Stimulated activated CD4-positive, alpha-beta T cell treated with anti-CD3 and anti-CD28 coated beads, Interleukin-15, amount 100 ng/mL, for 24 hours (primary cell): ENCODE data around the gene SF3B5.
"Not testable (repeated sequence)": the region's sequence is repeated elsewhere in the genome, so short reads cannot be mapped to it uniquely, and the experiment has no call there.

Source experiments
- DNase-seq: peaks from one replicate; pipeline ENCODE4 v3.0.0-alpha.2; 2020

Gene SF3B5

GRCh38 chr6:144095134-144096002 is at the start of gene SF3B5:
Gene SF3B5 (minus strand): TSS chr6:144095573. CDS start chr6:144095497, 76 bp downstream.
- peak; percentile 98 for DNase-seq

DNA sequence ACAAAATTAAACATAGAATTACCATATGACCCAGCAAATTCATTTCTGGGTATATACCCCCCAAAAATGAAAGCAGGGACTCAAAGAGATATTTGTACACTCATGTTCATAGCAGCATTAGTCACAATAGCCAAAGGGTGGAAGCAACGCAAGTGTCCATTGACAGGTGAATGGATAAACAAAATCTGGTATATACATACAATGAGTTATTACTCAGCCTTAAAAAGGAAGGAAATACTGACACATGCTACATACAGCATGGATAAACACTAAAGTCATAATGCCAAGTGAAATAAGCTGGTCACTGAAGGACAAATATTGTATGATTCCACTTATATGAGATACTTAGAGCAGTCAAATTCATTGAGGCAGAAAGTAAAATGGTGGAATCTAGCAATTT is 49.6 kb upstream of the SF3B5 start:
- no peak for DNase-seq

DNA sequence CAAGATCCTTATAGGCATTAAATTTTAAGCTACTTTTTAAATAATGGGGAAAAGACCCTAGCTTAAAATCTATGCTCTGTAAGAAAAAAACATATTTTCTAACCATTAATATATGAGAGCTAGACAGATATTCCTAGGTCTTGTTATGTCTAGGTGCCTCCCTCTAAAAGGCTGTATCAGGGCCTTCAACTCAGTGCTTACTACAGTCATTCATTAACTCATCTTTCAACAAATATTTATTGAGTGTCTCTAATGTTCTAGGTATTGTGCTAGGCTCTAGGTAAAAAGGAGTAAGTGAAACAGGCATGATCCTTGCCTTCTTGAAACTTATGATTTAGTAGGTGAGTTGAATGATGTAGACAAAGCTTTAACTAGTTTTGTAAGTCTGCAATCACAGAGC is 48.5 kb upstream of the SF3B5 start:
- no peak for DNase-seq

DNA sequence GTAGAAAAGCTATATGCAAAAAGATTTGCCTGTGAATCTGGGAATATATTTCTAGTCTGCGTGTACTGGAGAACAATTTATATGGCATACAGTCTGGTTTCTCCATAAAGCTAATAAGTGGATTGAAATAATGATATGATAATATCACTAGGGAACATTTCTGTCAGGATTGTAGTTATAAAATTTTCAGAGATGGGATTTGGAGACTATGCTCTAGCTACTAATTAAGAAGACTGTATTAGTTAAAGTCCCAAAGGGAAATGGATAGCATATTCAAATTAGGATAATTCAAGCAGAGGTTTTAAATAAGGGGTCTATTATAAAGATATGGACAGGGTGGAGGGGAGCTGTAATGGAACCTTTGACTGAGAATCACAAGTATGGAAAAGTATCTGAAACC is 47.7 kb upstream of the SF3B5 start:
- DNase-seq = no peak

GRCh38 chr6:144141470-144141869 is 46.1 kb upstream of the SF3B5 start:
- DNase-seq = no peak

- no peak for DNase-seq
Observed at GRCh38 chr6:144140867-144141266, 45.5 kb upstream of the SF3B5 start.

DNA sequence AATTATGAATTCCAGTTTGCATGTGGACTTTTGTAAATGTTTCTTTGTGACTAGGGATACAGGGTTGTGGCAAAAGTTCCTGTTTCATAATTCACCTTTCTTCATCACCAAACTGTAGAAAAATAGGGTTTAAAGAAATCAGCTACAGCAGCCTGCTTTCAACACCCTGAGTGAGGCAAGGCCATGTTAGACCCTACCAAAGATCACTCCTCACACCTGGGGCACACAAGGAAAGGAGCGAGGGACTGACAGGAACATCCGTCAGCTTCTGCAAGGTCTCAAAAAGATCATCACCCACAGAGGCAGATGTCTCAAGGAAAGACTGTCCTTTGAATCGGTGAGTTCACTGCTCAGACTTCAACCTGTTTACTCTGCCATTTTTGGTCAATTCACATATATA is 44.4 kb upstream of the SF3B5 start:
- no peak for DNase-seq

DNA sequence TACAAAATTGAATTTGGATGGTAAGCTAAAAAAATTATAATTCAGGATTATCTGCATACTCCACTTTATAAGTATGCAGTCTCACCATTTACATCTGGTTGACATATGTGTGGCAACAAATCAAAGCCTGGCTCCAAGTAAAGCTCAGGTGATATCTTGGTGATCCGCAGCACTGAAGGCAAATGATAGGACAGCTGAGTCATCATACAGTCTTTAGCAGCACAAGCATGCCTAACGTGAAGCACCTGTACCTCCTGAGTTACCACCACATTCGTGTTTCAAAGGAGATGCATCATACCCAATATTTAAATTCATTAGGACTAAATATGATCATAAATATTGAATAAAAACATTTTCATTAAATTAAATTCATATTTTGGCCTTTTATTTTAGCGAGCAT is 43.2 kb upstream of the SF3B5 start:
- DNase-seq = no peak

DNA sequence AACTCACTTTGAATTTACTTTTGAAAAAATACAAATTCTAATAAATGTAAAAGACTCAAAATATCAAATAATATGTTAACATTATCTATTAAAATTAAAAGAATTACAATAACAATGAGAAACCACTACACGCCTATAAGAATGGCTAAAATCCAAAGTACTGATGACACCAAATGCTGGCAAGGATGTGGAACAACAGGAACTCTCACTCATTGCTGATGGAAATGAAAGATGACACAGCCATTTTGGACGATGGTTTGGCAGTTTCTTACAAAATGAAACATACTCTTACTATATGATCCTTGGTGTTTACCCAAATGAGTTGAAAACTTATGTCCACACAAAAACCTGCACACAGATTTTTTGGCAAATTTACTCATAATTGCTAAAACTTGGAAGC is 39.4 kb upstream of the SF3B5 start:
- no peak for DNase-seq

- no peak for DNase-seq
Observed at GRCh38 chr6:144134176-144134575, 38.8 kb upstream of the SF3B5 start.

DNA sequence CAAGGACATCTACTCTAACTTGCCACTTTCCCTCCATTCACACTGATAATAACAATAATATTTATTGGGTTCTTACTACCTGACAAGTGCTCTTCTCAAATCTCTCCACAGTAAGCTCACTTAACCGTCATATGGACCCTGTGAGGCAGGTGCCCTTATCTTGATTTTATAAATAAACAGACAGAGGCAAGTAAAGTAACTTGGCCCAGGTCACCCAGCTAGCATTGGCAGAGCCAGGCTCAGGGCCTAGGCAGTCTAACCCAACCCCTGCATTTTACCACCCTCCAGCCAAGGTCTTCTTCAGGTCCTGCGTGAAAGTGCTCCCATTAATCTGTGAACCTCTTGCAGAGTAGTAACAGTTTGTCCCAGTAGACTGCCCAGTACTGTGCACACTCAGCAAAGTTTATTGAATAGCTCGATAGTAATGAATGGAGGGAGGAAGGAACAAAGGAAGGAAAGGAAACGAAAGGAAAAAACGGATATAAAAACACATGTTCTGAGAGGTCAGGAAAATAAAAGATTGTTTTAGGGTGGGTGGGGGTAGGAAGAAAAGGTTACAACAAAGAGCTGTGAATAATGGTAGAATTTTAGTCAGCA is 38.0 kb upstream of the SF3B5 start:
- DNase-seq = no peak

DNA sequence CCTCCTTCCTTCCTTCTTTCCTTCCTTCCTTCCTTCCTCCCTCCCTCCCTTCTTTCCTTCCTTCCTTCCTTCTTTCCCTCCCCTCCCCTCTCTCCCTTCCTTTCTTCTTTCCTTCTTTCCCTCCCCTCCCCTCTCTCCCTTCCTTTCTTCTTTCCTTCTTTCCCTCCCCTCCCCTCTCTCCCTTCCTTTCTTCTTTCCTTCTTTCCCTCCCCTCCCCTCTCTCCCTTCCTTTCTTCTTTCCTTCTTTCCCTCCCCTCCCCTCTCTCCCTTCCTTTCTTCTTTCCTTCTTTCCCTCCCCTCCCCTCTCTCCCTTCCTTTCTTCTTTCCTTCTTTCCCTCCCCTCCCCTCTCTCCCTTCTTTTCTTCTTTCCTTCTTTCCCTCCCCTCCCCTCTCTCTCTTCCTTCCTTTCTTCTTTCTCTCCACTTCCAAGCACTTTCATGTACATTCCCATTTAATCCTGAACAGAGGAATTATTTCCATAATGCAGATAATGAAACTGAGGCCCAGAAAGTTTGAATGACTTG is 36.9 kb upstream of the SF3B5 start:
- not testable (repeated sequence) for DNase-seq

DNA sequence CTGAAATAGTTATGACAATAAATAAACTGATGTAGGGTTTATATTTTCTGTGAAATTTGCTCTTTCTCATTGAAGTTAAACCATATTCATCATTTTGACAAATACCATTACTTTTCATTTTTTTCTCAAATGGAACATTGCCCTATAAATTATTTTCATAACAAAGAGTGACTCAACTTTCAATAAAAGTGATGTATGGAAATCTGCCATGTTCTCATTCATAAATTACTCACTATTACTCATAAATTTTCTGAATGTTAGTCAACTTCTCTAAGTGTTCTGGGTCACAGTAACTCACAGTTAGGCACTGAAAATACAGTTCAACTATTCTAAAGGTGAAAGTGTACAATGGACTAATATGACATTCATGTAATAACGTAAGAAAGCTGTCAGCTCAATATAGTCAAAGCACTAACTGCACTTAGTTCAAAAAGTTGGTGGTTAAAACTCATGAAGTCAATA is 35.9 kb upstream of the SF3B5 start:
- DNase-seq = no peak

DNA sequence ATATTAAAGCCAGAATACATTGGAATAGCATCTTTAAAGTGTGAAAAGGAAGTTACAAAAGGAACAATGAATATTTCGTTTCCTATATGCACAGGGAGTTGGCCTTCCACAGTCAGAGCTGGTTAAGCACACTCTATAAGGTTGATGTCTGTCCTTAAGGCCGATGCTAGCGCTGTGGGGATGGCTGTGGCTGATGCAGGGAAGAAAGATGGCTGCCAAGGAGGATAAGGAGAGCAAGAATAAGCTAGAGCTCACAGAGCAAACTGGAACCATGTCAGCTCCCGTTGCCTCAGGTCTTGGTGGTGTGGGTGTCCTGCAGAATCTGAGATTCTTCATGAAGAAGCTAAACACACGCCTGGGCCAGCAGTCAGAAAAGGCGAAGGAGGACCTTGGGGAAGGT is 34.1 kb upstream of the SF3B5 start:
- no peak for DNase-seq

DNA sequence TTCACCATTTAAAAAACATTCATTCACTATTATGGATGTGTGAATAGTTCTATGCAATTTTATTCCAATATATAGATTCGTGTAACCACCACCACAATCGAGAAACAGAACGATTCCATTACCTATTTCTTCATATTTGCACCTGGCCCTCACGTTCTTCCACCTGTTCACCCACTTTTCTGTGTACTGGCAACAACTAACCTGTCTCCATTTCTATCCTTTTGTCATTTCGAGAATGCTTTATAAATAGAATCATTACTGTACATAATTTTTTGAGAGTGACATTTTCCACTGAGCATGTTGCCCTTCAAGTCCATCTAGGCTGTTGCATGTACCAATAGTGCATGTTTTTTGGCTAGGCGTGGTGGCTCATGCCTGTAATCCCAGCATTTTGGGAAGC is 31.7 kb upstream of the SF3B5 start:
- DNase-seq = no peak

DNA sequence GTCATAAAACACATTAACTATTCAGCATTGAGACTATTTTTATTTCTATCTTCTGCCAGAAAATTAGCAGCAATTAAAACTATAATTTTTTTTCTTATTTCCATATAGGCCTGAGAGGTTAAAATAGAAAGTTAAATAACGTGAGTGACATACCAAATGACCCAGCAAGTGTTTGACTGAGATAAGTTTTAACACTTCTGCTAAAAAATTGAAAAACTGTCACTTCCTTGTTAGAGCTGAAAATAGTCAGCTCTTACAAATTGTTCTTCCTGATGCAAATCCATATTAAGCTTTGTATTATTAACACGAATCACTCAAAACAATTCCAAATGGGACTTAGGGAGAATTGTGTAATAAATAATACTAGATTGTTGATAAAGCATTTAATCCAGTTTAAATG is 28.5 kb upstream of the SF3B5 start:
- DNase-seq = no peak

GRCh38 chr6:144123421-144123820 is 28.0 kb upstream of the SF3B5 start:
- no peak for DNase-seq

GRCh38 chr6:144122861-144123260 is 27.5 kb upstream of the SF3B5 start:
- no peak for DNase-seq

GRCh38 chr6:144119376-144119775 is 24.0 kb upstream of the SF3B5 start:
- no peak for DNase-seq

GRCh38 chr6:144115219-144115618 is 19.8 kb upstream of the SF3B5 start:
- DNase-seq = no peak

GRCh38 chr6:144113366-144113765 is 18.0 kb upstream of the SF3B5 start:
- no peak for DNase-seq

GRCh38 chr6:144110210-144110609 is 14.8 kb upstream of the SF3B5 start:
- no peak for DNase-seq

DNA sequence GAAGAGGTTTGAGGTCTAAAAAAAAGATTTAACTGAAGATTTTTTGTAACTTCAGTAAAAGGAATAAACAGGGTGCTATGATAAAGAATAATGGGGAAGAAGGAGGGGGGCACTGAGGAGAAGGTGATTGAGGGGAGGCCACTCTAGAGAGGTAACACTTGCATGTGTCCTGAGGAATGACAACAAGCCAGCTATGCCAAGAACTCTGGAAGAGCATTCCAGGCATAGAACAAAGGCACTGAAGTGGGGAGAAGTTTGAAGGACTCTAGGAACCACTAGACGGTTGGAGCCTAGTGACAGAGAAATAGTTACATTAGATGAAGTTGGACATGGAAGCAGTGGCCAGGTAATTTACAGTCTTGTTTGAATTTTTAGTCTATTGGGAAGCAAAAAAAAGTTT is 10.8 kb upstream of the SF3B5 start:
- no peak for DNase-seq

GRCh38 chr6:144104898-144105487 is 9.6 kb upstream of the SF3B5 start:
- peak; percentile 20 for DNase-seq
